GM18526 (cell line): ENCODE measurements around the gene C10orf120.

Experiments
- POLR2A ChIP-seq: IDR thresholded peaks from 3 replicates; pipeline ENCODE4 v1.6.1; 2011; ENCODE audit not compliant: insufficient read length; ENCODE audit errors: extremely low read depth

The C10orf120 gene

GRCh38 chr10:122675278-122675677 lies 24.4 kb downstream of the C10orf120 start:
- no peak for TF ChIP-seq POLR2A

- no peak for TF ChIP-seq POLR2A
These were observed 24.9 kb downstream of the C10orf120 start for GRCh38 chr10:122674781-122675180.

- no peak for TF ChIP-seq POLR2A
These were observed 25.9 kb downstream of the C10orf120 start for GRCh38 chr10:122673731-122674130.

- TF ChIP-seq POLR2A, result no peak
These were observed 26.4 kb downstream of the C10orf120 start for GRCh38 chr10:122673269-122673668.

- no peak for TF ChIP-seq POLR2A
These were observed 27.0 kb downstream of the C10orf120 start for GRCh38 chr10:122672655-122673054.

- no peak for TF ChIP-seq POLR2A
These were observed 28.3 kb downstream of the C10orf120 start for GRCh38 chr10:122671355-122671754.

- no peak for TF ChIP-seq POLR2A
These were observed 29.8 kb downstream of the C10orf120 start for GRCh38 chr10:122669842-122670241.

- TF ChIP-seq POLR2A, result no peak
These were observed 30.6 kb downstream of the C10orf120 start for GRCh38 chr10:122669045-122669444.

- no peak for TF ChIP-seq POLR2A
These were observed 33.7 kb downstream of the C10orf120 start for GRCh38 chr10:122665946-122666345.

GRCh38 chr10:122665329-122665860 lies 34.3 kb downstream of the C10orf120 start:
- TF ChIP-seq POLR2A, result no peak

GRCh38 chr10:122664501-122664900 lies 35.1 kb downstream of the C10orf120 start:
- TF ChIP-seq POLR2A, result no peak

- no peak for TF ChIP-seq POLR2A
These were observed 36.0 kb downstream of the C10orf120 start for GRCh38 chr10:122663516-122664130.

GRCh38 chr10:122662231-122662630 lies 37.4 kb downstream of the C10orf120 start:
- TF ChIP-seq POLR2A, result no peak

- no peak for TF ChIP-seq POLR2A
These were observed 39.0 kb downstream of the C10orf120 start for GRCh38 chr10:122660696-122661095.

GRCh38 chr10:122659651-122660050 lies 40.0 kb downstream of the C10orf120 start:
- TF ChIP-seq POLR2A, result no peak

GRCh38 chr10:122659126-122659525 lies 40.5 kb downstream of the C10orf120 start:
- TF ChIP-seq POLR2A, result no peak
